WTC11 (cell line): ENCODE results near the gene MRM3. TPM values are rescaled to one million over a fixed set of nuclear protein-coding genes. Genes with fewer than 3 reads are reported as not detected.

ENCODE experiments used
- ATAC-seq: fragments of 200-7000 bp; cut with Tn5 transposase; 2 replicates; pipeline ENCODE4 v1.10.0; 2021; ENCODE audit warnings: mild to moderate bottlenecking, moderate library complexity
- CTCF ChIA-PET: fragments of 300-600 bp; sonication (Branson Sonifier 250); formaldehyde crosslinking; loops from one replicate; lab custom pipeline; 2021; ENCODE audit warnings: antibody characterized with exemption; lab: Charles Lee
- POLR2A ChIA-PET: fragments of 350-600 bp; sonication (Branson Sonifier 250); formaldehyde crosslinking; loops from one replicate; lab custom pipeline; 2021; ENCODE audit warnings: antibody characterized with exemption; lab: Charles Lee
- DNase-seq: peaks from one replicate; pipeline ENCODE4 v3.0.0; 2021; ENCODE audit warnings: low spot score
- H3K27ac Mint-ChIP-seq: 2 replicates; pipeline ENCODE4 v1.8.0; 2021; ENCODE audit warnings: mixed read lengths
- H3K27me3 Mint-ChIP-seq: 2 replicates; pipeline ENCODE4 v1.8.0; 2021; ENCODE audit warnings: low read depth, mild to moderate bottlenecking, moderate library complexity, mixed read lengths
- H3K36me3 Mint-ChIP-seq: 2 replicates; pipeline ENCODE4 v1.8.0; 2021; ENCODE audit warnings: mixed read lengths
- H3K4me1 Mint-ChIP-seq: 2 replicates; pipeline ENCODE4 v1.8.0; 2022; ENCODE audit warnings: mixed read lengths
- H3K4me3 Mint-ChIP-seq: 2 replicates; pipeline ENCODE4 v1.8.0; 2021; ENCODE audit warnings: mild to moderate bottlenecking, moderate library complexity, mixed read lengths
- H3K9me3 Mint-ChIP-seq: 2 replicates; pipeline ENCODE4 v1.8.0; 2021; ENCODE audit warnings: mixed read lengths
- CDX4 ChIP-seq: fragments of 250-450 bp; sonication (Bioruptor Pico); IDR thresholded peaks from 2 replicates; pipeline ENCODE4 v1.9.0; 2021; ENCODE audit warnings: moderate library complexity, mild to moderate bottlenecking, inconsistent platforms, borderline replicate concordance
- ELF4 ChIP-seq: sonication (generic); formaldehyde crosslinking; IDR thresholded peaks from 2 replicates; pipeline ENCODE4 v1.8.1; 2022; ENCODE audit warnings: low read depth, mild to moderate bottlenecking, moderate library complexity, missing genetic modification reagents
- ERG ChIP-seq: fragments of 250-450 bp; sonication (Bioruptor Pico); IDR thresholded peaks from 2 replicates; pipeline ENCODE4 v1.8.0; 2021; ENCODE audit warnings: mild to moderate bottlenecking
- FOXK1 ChIP-seq: sonication (generic); formaldehyde crosslinking; IDR thresholded peaks from 2 replicates; pipeline ENCODE4 v1.8.0; 2022; ENCODE audit warnings: mild to moderate bottlenecking, moderate library complexity, missing genetic modification reagents
- NFE2L1 ChIP-seq: sonication (generic); formaldehyde crosslinking; IDR thresholded peaks from 2 replicates; pipeline ENCODE4 v1.8.1; 2023; ENCODE audit warnings: missing genetic modification reagents
- SMAD4 ChIP-seq: sonication (generic); formaldehyde crosslinking; IDR thresholded peaks from 2 replicates; pipeline ENCODE4 v1.8.0; 2022; ENCODE audit warnings: mild to moderate bottlenecking, missing genetic modification reagents
- SP1 ChIP-seq: sonication (generic); formaldehyde crosslinking; conservative IDR thresholded peaks from 2 replicates; pipeline ENCODE4 v1.8.1; 2022; ENCODE audit warnings: missing genetic modification reagents
- ZNF317 ChIP-seq: sonication (generic); formaldehyde crosslinking; IDR thresholded peaks from 2 replicates; pipeline ENCODE4 v1.8.1; 2023; ENCODE audit warnings: low read depth, mild to moderate bottlenecking, moderate library complexity, missing genetic modification reagents, borderline replicate concordance
- ZNF396 ChIP-seq: fragments of 250-450 bp; sonication (Bioruptor Pico); IDR thresholded peaks from 2 replicates; pipeline ENCODE4 v1.8.0; 2021; ENCODE audit warnings: mild to moderate bottlenecking, moderate library complexity, borderline replicate concordance
- ZNF423 ChIP-seq: fragments of 250-450 bp; sonication (Bioruptor Pico); IDR thresholded peaks from 2 replicates; pipeline ENCODE4 v2.1.2; 2022; ENCODE audit warnings: mild to moderate bottlenecking, moderate library complexity
- ZNF425 ChIP-seq: fragments of 250-450 bp; sonication (Bioruptor Pico); conservative IDR thresholded peaks from 2 replicates; pipeline ENCODE4 v1.9.0; 2021; ENCODE audit warnings: mild to moderate bottlenecking
- ZNF512 ChIP-seq: sonication (generic); formaldehyde crosslinking; IDR thresholded peaks from 2 replicates; pipeline ENCODE4 v1.8.1; 2022; ENCODE audit warnings: missing genetic modification reagents, borderline replicate concordance
- ZNF671 ChIP-seq: fragments of 250-450 bp; sonication (Bioruptor Pico); IDR thresholded peaks from 2 replicates; pipeline ENCODE4 v1.8.0; 2021; ENCODE audit warnings: mild to moderate bottlenecking
- total RNA-seq: library from RNA; stranded (reverse); gene quantifications from 3 replicates; pipeline ENCODE4 v1.2.3, GENCODE V29; 2021
- TF ChIP-seq, protein P1 (sequence below): fragments of 250-450 bp; sonication (Bioruptor Pico); IDR thresholded peaks from 2 replicates; pipeline ENCODE4 v2.1.2; 2022; ENCODE audit warnings: mild to moderate bottlenecking, moderate library complexity
- TF ChIP-seq, protein P2 (sequence below): sonication (generic); formaldehyde crosslinking; IDR thresholded peaks from 2 replicates; pipeline ENCODE4 v1.8.1; 2023; ENCODE audit warnings: mild to moderate bottlenecking, missing genetic modification reagents, moderate library complexity
- TF ChIP-seq, protein P3 (sequence below): sonication (generic); formaldehyde crosslinking; IDR thresholded peaks from 2 replicates; pipeline ENCODE4 v1.8.1; 2023; ENCODE audit warnings: mild to moderate bottlenecking, missing genetic modification reagents, borderline replicate concordance

Gene MRM3
- total RNA-seq, 1 experiment from 2014 or later: 25.0 TPM

DNA sequence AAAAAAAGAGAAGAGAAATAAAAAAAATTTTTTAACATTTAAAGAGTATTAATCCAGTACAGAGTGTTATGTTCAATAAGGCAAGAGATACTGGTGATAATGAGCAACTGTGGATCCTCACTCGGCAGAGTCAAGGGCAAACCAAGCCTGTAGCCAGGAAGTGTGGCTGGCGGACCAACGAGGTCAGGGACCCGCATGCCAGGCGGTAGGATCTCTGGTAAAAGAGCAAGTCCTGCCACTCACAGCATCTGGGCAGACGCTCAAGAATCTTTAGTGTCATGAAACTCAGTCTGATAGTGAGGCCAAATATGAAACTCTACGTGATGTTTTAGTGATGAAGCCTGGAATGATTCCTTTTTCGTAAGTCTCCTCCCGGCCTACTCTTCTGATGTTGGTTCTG is 21.8 kb upstream of the MRM3 start:
- Mint-ChIP-seq H3K4me1 (peaks cover 8% of the 10 kb centered on the region), H3K36me3 (peaks cover 61% of the 10 kb centered on the region), H3K27me3 (no peaks in the 10 kb centered on the region), H3K4me3 (no peak overlapping the region), H3K9me3 (peaks cover 6% of the 10 kb centered on the region), H3K27ac (no peak overlapping the region)
- ChIA-PET POLR2A (no interaction called here), CTCF (no interaction called here)
- no peak for TF ChIP-seq ZNF425 (CRISPR knock-in tag)
- TF ChIP-seq NFE2L1 (CRISPR knock-in tag): no peak
- no peak for TF ChIP-seq ZNF671
- TF ChIP-seq, protein P1, sequence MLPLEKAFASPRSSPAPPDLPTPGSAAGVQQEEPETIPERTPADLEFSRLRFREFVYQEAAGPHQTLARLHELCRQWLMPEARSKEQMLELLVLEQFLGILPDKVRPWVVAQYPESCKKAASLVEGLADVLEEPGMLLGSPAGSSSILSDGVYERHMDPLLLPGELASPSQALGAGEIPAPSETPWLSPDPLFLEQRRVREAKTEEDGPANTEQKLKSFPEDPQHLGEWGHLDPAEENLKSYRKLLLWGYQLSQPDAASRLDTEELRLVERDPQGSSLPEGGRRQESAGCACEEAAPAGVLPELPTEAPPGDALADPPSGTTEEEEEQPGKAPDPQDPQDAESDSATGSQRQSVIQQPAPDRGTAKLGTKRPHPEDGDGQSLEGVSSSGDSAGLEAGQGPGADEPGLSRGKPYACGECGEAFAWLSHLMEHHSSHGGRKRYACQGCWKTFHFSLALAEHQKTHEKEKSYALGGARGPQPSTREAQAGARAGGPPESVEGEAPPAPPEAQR: no peak
- no peak for ATAC-seq
- no peak for DNase-seq

GRCh38 chr17:767076-767475 is 15.1 kb upstream of the MRM3 start:
- no peak for ATAC-seq
- H3K4me1 Mint-ChIP-seq: no peaks in the 10 kb centered on the region
- peaks cover 59% of the 10 kb centered on the region for H3K36me3 Mint-ChIP-seq
- H3K27ac Mint-ChIP-seq: no peak overlapping the region
- ChIA-PET CTCF (no interaction called here), POLR2A (no interaction called here)
- H3K9me3 Mint-ChIP-seq: no peaks in the 10 kb centered on the region
- no peak for DNase-seq
- H3K4me3 Mint-ChIP-seq: no peak overlapping the region
- TF ChIP-seq ZNF425 (CRISPR knock-in tag) (no peak), SMAD4 (no peak), CDX4 (CRISPR knock-in tag) (no peak), ZNF423 (CRISPR knock-in tag) (no peak), ELF4 (CRISPR knock-in tag) (no peak), ZNF317 (CRISPR knock-in tag) (no peak), ERG (CRISPR knock-in tag) (no peak), FOXK1 (CRISPR knock-in tag) (no peak), SP1 (CRISPR knock-in tag) (no peak), ZNF512 (CRISPR knock-in tag) (no peak), ZNF396 (no peak)
- TF ChIP-seq, protein P2, sequence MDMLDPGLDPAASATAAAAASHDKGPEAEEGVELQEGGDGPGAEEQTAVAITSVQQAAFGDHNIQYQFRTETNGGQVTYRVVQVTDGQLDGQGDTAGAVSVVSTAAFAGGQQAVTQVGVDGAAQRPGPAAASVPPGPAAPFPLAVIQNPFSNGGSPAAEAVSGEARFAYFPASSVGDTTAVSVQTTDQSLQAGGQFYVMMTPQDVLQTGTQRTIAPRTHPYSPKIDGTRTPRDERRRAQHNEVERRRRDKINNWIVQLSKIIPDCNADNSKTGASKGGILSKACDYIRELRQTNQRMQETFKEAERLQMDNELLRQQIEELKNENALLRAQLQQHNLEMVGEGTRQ: no peak
- TF ChIP-seq, protein P3, sequence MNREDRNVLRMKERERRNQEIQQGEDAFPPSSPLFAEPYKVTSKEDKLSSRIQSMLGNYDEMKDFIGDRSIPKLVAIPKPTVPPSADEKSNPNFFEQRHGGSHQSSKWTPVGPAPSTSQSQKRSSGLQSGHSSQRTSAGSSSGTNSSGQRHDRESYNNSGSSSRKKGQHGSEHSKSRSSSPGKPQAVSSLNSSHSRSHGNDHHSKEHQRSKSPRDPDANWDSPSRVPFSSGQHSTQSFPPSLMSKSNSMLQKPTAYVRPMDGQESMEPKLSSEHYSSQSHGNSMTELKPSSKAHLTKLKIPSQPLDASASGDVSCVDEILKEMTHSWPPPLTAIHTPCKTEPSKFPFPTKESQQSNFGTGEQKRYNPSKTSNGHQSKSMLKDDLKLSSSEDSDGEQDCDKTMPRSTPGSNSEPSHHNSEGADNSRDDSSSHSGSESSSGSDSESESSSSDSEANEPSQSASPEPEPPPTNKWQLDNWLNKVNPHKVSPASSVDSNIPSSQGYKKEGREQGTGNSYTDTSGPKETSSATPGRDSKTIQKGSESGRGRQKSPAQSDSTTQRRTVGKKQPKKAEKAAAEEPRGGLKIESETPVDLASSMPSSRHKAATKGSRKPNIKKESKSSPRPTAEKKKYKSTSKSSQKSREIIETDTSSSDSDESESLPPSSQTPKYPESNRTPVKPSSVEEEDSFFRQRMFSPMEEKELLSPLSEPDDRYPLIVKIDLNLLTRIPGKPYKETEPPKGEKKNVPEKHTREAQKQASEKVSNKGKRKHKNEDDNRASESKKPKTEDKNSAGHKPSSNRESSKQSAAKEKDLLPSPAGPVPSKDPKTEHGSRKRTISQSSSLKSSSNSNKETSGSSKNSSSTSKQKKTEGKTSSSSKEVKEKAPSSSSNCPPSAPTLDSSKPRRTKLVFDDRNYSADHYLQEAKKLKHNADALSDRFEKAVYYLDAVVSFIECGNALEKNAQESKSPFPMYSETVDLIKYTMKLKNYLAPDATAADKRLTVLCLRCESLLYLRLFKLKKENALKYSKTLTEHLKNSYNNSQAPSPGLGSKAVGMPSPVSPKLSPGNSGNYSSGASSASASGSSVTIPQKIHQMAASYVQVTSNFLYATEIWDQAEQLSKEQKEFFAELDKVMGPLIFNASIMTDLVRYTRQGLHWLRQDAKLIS: no peak
- no peaks in the 10 kb centered on the region for H3K27me3 Mint-ChIP-seq
